ENCODE data around the gene FCGR2B.

Gene FCGR2B

GRCh38 chr1:161710560-161710959 is 47.6 kb downstream of the FCGR2B start:
- DNase-seq (ENCODE audit: low read depth) = no peak
- no peak for TF ChIP-seq CTCF (IDR thresholded peaks at IDR 0.05; ENCODE audit: low read depth, low read length, missing control alignments)
- no peak overlapping the region; the same call in 1 of the 2 replicates for H3K4me3 ChIP-seq (ENCODE audit: low read depth, low read length)

GRCh38 chr1:161718559-161719324 is 55.8 kb downstream of the FCGR2B start:
- no peak for DNase-seq (ENCODE audit: low read depth)
- no peak for TF ChIP-seq CTCF (IDR thresholded peaks at IDR 0.05; ENCODE audit: low read depth, low read length, missing control alignments)
- no peak overlapping the region; the same call in 1 of the 2 replicates for H3K4me3 ChIP-seq (ENCODE audit: low read depth, low read length)

- no peak overlapping the region for H3K4me3 ChIP-seq (ENCODE audit: low read depth, low read length)
- DNase-seq (ENCODE audit: low read depth) = no peak
- TF ChIP-seq CTCF (IDR thresholded peaks at IDR 0.05; ENCODE audit: low read depth, low read length, missing control alignments) = no peak
These were observed 56.3 kb downstream of the FCGR2B start for GRCh38 chr1:161719325-161719611.

GRCh38 chr1:161720422-161720821 is 57.5 kb downstream of the FCGR2B start:
- no peak for TF ChIP-seq CTCF (IDR thresholded peaks at IDR 0.05; ENCODE audit: low read depth, low read length, missing control alignments)
- DNase-seq (ENCODE audit: low read depth) = no peak
- H3K4me3 ChIP-seq (ENCODE audit: low read depth, low read length) = no peak overlapping the region

- no peak for DNase-seq (ENCODE audit: low read depth)
- TF ChIP-seq CTCF (IDR thresholded peaks at IDR 0.05; ENCODE audit: low read depth, low read length, missing control alignments) = no peak
- no peak within 1 kb of the TSS for H3K4me3 ChIP-seq (ENCODE audit: low read depth, low read length)
These were observed 58.2 kb downstream of the FCGR2B start, which contains the start of gene FCRLB for GRCh38 chr1:161720956-161721737. TSS of gene FCRLB (plus strand) at chr1:161721544. CDS start at chr1:161722673, 1,129 bp downstream.

- no peak for DNase-seq (ENCODE audit: low read depth)
- no peak overlapping the region for H3K4me3 ChIP-seq (ENCODE audit: low read depth, low read length)
- TF ChIP-seq CTCF (IDR thresholded peaks at IDR 0.05; ENCODE audit: low read depth, low read length, missing control alignments) = no peak
These were observed 58.9 kb downstream of the FCGR2B start for GRCh38 chr1:161721738-161722343.

All from GM12864 (cell line).